NCI-H1417 treated with DMSO at 0.1 percent for 48 hours (cell line): ENCODE measurements around the gene FBXO8.
A peak's percentile ranks its signal among the peaks of the same experiment; 100 is the strongest.
"Not testable (repeated sequence)": the region's sequence is repeated elsewhere in the genome, so short reads cannot be mapped to it uniquely, and the experiment has no call there.

Experiments
- DNase-seq: peaks from one replicate; lab custom pipeline; 2025; lab: John Stamatoyannopoulos, UW

Gene FBXO8, protein sequence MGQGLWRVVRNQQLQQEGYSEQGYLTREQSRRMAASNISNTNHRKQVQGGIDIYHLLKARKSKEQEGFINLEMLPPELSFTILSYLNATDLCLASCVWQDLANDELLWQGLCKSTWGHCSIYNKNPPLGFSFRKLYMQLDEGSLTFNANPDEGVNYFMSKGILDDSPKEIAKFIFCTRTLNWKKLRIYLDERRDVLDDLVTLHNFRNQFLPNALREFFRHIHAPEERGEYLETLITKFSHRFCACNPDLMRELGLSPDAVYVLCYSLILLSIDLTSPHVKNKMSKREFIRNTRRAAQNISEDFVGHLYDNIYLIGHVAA

DNA sequence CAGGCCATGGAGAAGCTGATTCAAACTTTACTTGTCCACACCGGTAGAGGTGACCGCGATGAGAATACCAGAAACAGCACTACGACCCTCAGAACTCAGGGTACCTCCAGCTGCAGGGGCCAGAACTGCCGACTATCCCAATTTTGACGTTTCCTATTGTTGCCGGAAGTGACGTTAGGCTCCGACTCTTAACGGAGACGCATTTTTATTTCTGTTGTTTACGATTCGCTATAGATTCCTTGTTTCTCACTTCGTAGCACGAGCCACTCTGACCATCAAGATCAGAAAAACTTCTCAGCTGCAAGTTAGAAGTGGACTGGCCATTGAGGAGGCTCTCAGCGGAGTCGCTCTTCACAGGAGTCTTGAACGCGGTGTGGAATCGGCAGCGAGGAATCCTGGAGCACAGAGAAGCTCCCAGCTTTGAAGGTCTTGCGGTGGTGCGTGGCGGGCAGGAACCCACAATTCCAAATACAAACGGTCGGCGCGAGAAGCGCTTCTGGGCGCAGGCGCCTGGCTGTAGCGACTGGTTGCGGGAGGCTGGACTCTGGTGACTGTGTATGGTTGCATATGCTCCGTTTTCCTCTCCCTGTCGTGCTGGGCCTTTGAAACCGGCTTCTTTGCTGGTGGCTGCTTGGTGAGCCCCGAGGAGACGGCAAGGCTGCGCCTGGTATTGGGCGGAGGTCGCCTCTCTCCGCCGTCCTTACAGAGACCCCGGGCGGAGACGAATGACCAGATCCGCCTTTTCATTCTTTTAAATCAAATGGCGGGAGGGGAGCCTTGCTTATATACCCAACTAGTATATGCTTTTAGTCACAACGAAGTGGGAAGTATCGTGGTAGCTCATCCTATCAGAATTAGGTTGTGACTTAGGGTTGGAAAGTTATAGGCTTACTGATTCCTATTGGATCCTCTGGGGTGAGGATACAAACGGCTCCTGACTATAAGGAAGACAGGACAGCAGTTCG is at the start of gene FBXO8, which contains the start of gene CEP44:
FBXO8 (minus strand) TSS at position 161 of the 965 bp plus-strand sequence. CDS start 20,575 bp downstream, outside the sequence.
CEP44 (plus strand) TSS at position 405 of the 965 bp plus-strand sequence. CDS start 15,211 bp downstream, outside the sequence.
- DNase-seq: peak; percentile 56

DNA sequence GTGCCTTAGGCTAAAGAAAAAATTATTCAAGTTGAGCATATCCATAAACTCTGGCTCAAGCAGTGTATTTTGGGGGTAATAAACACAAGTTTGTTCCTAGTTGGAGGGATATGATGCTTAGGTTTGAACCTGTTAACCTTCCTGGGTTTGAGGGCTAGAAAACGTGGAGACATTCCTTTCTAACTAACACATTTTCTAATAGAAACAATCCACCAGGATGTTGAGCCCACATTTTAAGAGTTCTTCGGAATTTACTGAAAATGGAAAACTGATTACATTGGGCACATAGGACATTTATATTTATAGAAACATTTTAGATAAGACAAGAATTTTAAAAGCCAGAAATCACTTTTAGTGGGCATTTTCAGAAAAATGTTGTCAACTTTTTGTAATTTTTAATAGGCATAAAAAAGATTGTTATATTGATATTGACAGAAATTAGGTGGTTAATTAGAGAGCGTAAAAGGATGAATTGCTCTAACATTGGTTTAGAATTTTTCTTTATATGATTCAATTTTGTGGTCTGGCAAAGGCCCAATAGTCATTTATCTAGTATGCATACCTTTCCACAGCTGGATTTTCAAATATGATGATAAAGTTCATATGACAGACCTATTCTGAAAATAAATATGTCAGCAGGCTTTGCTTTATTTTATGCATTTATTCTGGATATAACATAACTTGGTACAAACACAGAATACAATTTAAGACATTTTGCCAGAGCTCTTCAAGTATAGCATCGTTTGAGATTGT is 49.5 kb upstream of the FBXO8 start:
- DNase-seq: no peak

DNA sequence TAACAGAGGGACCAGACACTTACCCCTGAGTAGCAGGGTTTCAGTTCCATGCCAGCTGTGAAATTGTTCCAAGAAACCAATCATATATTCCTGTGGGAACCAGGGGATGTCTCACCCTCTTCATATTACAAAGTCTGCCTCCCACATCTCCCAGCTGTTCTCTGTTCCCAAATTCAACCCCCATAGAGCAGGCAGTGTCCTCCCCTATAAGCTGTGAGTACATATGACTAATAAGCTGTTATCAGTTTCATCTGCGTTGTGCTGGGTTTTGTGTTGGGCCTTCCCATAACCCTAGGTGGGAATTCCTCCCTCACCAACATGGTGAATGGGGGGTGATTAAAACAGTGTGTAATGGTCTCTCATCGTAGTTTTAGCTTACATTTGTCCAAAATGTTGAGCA is 41.3 kb upstream of the FBXO8 start:
- DNase-seq: no peak

DNA sequence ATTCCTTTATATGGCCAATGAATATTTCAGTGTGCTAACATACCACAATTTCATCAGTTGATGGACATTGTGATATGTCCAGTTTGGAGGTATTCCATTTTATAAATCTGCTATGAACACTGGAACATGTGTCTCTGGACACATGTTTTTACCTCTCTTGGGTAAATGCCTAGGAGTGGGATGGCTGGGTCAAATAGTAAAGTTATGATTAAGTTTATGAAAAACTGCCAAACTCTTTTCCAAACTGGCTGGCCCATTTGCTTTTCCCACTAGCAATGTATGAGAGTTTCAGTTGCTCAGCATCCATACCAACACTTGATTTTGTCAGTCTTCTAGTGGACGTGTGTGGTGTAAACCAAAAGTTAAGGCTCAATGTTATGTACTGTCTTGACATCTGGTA is 40.8 kb upstream of the FBXO8 start:
- no peak for DNase-seq

DNA sequence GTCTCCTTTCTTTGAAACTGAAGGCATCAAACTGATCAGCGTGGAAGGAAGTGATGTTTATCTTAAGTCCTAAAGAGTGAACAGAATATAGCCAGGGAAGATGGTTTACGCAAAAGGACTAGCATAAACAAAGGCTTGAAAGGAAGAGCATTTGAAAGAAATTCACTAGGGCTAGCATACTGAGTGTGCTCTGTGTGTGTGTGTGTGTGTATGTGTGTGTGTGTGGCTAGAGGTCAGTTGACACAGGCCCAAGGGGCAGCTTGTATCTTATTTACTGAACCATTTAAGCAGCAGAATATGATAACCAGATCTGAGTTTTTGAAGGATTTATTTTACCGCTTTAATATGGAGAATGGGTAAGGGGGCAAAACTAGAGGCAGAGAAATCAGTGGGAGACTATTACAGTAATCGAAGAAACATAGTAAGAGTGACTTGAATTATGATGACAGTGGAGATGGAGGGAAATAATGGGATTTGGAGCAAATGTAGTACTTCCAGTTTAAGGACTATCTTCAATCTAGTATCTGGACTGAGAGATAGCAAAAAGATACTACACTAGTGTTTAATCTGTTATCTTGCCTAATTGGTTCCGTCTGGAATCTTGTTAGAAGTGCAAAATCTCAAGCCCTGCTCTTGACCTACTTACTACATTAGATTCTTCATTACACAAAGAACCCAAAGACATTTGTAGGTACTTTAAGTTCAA is 37.2 kb upstream of the FBXO8 start:
- DNase-seq: no peak

DNA sequence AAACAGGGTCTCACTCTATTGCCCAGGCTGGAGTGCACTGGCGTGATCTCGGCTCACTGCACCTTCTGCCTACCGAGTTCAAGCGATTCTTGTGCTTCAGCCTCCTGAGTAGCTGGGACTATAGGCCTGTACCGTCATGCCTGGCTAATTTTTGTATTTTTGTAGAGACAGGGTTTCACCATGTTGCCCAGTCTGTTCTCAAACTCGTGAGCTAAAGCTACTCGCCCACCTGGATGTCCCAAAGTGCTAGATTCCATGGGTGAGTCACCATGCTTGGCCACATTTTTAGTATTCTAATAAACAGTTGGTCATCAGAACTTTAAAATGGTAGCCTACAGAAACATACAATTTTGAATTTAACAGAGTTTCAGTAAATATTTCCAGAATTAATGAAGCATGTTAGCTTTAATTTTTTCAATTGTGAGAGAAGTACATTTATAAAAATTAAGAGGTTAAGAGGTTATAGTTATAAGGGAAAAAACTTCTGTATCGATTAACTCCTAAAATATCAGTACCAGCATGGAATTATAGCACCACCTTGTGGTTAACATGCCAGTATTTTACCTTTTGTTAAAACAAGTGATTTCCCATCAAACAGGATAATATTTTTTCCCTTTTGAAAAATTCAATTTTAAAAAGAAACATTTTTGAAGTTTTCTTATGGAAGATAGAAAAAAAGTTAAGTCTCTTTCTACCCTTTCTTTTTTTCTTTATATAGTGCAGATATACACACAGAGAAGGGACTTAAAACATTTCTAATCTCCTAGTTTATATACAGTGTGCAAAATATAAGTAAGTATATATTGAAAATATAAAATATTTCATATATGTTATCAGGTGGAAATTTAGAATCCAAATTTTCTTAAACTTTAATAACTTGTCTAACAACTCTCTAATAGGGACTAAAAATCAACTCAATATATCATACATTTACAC is 35.6 kb upstream of the FBXO8 start:
- no peak for DNase-seq

DNA sequence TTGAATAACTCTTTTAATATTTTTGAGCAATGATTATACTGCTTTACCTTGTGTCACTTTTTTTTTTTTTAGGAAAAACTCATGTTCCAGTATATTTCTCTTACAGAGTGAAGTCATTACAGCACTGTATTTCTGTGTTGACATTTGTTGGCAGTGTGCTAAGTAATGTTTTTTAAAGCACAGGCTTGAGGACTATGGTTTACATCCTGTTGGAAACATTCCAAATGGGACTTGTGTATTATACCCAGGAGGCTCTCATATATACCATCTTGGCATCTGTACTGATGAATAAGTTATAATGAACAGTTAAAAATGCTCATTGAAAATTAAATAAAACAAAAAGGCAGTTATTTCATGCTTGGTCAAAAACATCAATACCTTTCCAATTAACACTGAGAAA is 34.1 kb upstream of the FBXO8 start:
- no peak for DNase-seq

DNA sequence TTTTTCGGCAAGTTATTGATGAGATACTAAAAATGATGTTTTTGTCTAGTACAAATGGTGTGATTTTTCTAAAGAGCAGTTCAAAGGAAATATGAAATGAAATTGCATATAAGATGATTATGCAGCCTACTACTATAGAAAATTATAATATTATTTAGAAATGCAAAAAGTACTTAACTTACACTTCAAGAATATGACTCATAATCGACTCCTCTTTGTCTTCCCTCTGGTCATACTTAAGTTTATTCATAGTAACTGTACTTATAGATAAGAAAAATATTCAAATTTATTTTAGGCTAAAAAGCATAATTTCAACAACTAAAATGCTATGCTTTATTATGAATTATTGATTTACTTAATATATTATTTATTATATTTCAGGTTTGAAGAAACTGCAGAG is 33.5 kb upstream of the FBXO8 start:
- no peak for DNase-seq

DNA sequence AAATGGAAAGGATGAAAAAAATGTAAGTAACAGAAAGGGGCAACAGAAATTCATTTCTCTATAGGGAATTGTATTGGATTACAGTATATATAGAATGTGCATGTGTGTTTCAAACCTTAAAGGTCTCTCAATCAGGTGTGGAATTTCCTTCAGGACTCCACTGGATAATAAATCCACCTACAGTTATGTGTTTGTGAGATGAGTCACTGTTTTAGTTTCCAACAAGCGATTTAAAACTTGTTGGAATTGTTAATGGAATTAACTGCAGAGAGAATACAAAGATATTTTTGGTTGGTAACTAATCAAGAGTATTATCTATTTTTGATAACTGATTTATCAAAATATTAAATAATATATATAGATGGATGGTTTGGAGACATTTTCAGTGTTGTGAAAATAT is 33.1 kb upstream of the FBXO8 start:
- DNase-seq: no peak

DNA sequence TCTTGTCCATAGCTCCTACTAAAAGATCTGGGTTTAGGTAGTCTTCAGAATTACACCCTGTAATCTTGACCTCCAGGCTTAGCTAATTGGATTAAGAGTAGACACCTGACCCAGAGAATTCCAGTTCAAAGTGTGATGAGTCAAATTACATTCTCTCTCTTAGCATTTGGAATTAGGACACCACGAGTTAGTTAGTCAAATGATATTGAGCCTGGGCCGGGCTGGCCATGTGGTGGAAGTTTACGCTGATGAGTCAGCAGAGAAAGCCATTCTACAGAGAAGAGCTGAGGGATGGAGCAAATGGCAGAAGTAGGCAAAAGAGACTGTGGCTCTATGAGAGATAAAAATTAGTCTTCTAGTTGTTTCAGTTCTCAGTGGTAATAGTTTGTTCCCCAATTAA is 31.3 kb upstream of the FBXO8 start:
- DNase-seq: no peak

DNA sequence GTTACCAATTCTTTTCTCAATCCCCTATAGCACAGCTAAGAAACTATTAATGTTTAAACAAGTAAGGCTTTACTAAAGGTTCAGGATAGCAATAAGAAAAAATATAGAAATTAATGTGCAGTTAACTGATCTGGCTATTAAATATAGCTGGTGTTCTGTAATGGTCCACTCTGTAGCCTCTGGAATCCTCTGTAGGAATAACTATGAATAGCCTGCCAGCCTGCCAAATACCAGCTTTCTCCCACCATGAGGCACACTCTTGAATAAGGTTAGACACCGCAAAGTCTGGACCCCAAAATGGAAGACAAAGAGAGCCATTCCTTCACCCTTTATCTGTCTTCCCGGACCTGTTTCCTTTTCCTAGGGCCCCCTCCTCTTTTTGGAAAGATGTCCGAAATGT is 30.8 kb upstream of the FBXO8 start:
- DNase-seq: no peak

DNA sequence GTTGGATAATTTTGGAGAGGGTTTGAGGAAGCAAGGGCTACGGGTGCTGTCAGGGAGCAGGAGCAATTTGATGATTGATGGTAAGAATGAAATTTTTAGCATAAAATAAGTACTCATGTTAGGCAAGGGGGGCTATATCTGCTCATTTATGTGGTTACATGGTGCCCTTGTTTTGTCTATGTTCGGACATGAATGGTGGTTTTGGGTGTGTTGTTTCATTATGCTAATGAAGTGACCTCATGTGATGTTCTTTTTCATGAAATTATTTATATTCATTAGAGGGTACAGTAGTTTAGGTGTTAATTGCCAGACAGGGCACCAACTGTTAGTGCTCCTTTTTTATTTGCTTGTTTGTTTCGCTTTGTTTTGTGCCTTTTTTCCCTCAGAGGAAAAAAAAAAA is 29.5 kb upstream of the FBXO8 start:
- DNase-seq: no peak

DNA sequence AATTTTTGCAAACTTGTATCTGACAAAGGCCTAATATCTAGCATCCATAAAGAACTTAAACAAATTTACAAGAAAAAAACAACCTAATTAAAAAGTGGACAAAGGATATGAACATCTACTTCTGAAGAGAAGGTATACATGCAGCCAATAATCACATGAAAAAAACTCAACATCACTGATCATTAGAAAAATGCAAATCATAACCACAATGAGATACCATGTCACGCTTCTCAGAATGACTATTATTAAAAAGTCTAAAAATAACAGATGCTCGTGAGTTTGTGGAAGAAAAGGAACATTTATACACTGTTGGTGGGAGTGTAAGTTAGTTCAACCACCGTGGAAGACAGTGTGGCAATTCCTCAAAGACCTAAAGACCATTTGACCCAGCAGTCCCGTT is 24.2 kb upstream of the FBXO8 start:
- DNase-seq: no peak

DNA sequence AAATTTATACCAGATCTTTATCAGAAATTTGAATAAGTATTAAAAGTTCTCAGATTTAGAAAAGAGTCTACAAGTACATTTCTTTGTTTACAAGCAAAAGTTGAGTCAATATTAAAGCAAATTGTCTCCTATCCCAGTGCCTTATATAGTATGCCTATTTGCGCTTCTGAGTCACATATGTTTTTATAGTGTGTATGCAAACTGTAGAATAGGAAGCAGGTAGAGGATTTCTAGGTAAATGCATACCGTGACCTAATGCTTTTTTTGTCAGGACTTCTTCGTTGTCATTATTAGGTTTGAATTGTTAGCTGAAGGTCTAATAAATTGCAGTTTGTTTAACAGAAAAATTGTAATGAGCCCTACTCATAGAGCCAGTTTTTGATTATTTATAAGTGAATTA is 22.5 kb upstream of the FBXO8 start:
- no peak for DNase-seq

DNA sequence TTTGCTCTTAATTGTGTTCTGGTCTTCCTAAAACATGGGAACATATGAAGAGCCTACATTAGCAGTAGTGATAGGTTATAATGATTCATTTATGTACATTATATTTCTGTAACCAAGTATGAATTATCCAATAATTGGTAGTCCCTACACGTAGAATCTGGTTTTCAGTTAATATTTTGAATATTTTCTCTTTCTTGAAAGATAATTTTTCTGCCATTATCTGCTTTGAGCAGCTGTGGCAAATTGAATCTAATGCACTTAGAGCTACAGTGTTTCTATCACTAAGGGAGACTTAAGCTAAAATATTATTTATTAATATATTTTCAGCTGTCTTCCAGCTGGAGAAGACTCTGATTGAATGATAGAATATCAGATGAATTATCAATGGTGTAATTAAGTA is 21.2 kb upstream of the FBXO8 start:
- DNase-seq: no peak

DNA sequence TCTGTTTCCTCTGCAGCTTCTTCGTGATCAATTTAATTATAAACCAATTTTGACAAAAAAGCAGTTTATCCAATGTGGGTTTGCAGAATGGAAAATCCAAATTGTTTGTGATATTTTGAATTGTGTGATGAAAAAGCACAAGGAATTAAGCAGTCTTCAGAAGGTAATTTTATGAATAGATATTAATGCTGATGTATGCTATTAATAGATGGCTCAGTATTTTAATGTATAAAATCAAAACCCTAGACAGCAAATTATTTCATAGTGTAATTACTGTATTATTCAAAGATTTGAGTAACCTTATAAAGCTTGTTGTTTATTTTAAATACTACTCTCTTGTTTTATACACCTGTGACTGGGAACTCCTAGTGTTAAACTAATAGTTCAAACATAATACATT is 20.2 kb upstream of the FBXO8 start:
- DNase-seq: no peak

DNA sequence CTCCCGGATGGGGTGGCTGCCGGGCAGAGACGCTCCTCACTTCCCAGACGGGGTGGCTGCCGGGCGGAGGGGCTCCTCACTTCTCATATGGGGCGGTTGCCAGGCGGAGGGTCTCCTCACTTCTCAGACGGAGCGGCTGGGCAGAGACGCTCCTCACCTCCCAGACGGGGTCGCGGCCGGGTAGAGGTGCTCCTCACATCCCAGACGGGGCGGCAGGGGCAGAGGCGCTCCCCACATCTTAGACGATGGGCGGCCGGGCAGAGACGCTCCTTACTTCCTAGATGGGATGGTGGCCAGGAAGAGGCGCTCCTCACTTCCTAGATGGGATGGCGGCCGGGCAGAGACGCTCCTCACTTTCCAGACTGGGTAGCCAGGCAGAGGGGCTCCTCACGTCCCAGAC is 11.7 kb upstream of the FBXO8 start:
- not testable (repeated sequence) for DNase-seq

DNA sequence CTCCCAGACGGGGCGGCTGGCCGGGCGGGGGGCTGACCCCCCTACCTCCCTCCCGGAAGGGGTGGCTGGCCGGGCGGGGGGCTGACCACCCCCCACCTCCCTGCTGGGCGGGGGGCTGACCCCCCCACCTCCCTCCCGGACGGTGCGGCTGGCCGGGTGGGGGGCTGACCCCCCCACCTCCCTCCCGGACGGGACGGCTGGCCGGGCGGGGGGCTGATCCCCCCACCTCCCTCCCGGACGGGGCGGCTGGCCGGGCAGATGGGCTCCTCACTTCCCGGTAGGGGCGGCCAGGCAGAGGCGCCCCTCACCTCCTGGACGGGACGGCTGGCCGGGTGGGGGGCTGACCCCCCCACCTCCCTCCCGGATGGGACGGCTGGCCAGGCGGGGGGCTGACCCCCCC is 11.2 kb upstream of the FBXO8 start:
- not testable (repeated sequence) for DNase-seq

DNA sequence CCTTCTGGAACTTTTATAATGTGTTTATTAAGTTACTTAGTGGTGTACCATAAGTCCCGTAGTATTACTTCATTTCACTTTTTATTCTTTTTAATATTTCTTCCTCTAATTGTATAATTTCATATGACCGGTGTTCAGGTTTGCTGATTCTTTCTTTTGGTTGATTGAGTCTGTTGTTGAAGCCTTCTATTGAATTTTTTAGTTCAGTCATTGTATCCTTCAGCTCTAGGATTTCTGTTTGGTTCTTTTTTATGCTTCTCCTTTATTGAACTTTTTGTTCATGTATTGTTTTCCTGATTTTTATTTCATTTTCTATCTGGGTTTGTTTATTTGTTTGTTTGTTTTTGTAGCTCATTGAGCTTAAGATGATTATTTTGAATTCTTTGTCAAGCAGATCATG is 9.0 kb upstream of the FBXO8 start:
- no peak for DNase-seq

DNA sequence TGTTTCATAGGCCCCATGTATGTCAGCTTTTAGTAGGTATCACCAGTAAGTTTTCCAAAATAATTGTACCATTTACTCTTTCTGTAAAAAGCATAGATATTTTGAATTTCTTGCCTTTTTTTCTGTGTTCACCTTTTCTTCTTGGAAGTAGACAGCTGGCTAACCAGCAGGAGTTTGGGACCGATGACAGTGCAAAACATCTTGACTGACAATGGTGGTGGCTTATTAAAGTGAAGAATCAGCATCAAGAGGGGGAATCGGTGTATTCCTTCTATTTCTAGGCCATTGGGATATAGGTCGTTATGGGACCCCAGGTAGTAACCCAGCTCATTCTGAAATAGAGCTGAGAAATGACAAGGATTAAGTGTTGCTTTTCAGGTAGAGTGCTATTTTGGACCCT is 3.4 kb upstream of the FBXO8 start:
- DNase-seq: no peak

DNA sequence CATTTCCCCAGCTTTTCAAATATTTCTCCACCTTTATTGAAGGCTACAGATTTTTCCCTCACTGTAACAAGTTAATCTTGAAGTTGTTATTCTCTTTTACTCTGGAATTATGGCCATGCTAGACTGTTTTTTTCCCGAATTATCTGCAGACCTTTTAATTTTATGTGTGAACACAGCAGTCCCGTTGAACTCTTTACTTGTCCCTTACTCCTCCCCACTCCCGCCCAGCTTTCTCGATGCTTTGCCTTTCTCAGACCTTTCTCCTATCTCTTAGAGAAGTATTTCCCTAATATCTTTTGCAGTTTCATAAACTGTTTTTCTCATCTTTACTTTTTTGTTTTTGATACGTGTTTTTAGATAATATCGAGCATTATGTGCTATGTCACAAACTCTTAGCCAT is 1.0 kb upstream of the FBXO8 start:
- DNase-seq: no peak
